DND-41 (cell line): Measurements from ENCODE around the gene GALNT12.

Source experiments
- ATAC-seq: fragments of 200-7000 bp; cut with Tn5 transposase; 3 replicates; pipeline ENCODE4 v1.9.1; 2021; ENCODE audit warnings: low read depth; ENCODE audit not compliant: insufficient read depth
- DNase-seq: peaks from one replicate; pipeline ENCODE4 v3.0.0-alpha.2; 2020
- H2AFZ ChIP-seq: 2 replicates; pipeline ENCODE4 v1.6.0; 2012; ENCODE audit warnings: low read depth, low read length
- H3K27ac ChIP-seq: 2 replicates; pipeline ENCODE4 v1.5.1; 2012; ENCODE audit warnings: low read length, inconsistent platforms
- H3K27me3 ChIP-seq: fragments of 200-600 bp; sonication (generic); 2 replicates; pipeline ENCODE4 v1.6.0; 2012; ENCODE audit warnings: low read length, mild to moderate bottlenecking, inconsistent platforms; ENCODE audit not compliant: insufficient read depth, poor library complexity
- H3K36me3 ChIP-seq: 2 replicates; pipeline ENCODE4 v1.5.1; 2012; ENCODE audit warnings: low read length, inconsistent platforms; ENCODE audit not compliant: insufficient read depth
- H3K4me1 ChIP-seq: 2 replicates; pipeline ENCODE4 v1.5.1; 2012; ENCODE audit warnings: mild to moderate bottlenecking, low read length; ENCODE audit not compliant: insufficient read depth
- H3K4me2 ChIP-seq: 2 replicates; pipeline ENCODE4 v1.6.0; 2012; ENCODE audit warnings: mild to moderate bottlenecking, moderate library complexity, low read length, inconsistent platforms; ENCODE audit not compliant: insufficient read depth
- H3K4me3 ChIP-seq, 2 experiments: fragments of 200-600 bp in 1 of 2; shearing (Covaris generic) in 1 of 2; 2 replicates each; pipeline ENCODE4 v1.5.1; 2012 to 2016; ENCODE audit warnings: inconsistent platforms in 2 of 2, low read length in 2 of 2, mild to moderate bottlenecking in 2 of 2, low read depth in 1 of 2, moderate library complexity in 1 of 2
- H3K79me2 ChIP-seq: 2 replicates; pipeline ENCODE4 v1.6.0; 2012; ENCODE audit warnings: low read length, inconsistent platforms; ENCODE audit not compliant: insufficient read depth
- H3K9ac ChIP-seq: 2 replicates; pipeline ENCODE4 v1.6.0; 2012; ENCODE audit warnings: low read depth, mild to moderate bottlenecking, inconsistent platforms, low read length, moderate library complexity
- H3K9me3 ChIP-seq: 2 replicates; pipeline ENCODE4 v1.5.1; 2012; ENCODE audit warnings: low read length, moderate library complexity, mild to moderate bottlenecking, inconsistent platforms; ENCODE audit not compliant: insufficient read depth, severe bottlenecking
- H4K20me1 ChIP-seq: 2 replicates; pipeline ENCODE4 v1.6.0; 2012; ENCODE audit warnings: low read length; ENCODE audit not compliant: insufficient read depth
- CTCF ChIP-seq: IDR thresholded peaks from 2 replicates; pipeline ENCODE4 v1.5.1; 2012; ENCODE audit warnings: borderline replicate concordance, low read length, moderate library complexity, mild to moderate bottlenecking; ENCODE audit not compliant: poor library complexity, severe bottlenecking; ENCODE audit errors: extremely low read depth
- EZH2 ChIP-seq: IDR thresholded peaks from 3 replicates; pipeline ENCODE4 v1.6.1; 2012; ENCODE audit warnings: borderline replicate concordance, low read depth, mild to moderate bottlenecking, moderate library complexity, low read length, inconsistent platforms; ENCODE audit not compliant: severe bottlenecking

The GALNT12 gene

DNA sequence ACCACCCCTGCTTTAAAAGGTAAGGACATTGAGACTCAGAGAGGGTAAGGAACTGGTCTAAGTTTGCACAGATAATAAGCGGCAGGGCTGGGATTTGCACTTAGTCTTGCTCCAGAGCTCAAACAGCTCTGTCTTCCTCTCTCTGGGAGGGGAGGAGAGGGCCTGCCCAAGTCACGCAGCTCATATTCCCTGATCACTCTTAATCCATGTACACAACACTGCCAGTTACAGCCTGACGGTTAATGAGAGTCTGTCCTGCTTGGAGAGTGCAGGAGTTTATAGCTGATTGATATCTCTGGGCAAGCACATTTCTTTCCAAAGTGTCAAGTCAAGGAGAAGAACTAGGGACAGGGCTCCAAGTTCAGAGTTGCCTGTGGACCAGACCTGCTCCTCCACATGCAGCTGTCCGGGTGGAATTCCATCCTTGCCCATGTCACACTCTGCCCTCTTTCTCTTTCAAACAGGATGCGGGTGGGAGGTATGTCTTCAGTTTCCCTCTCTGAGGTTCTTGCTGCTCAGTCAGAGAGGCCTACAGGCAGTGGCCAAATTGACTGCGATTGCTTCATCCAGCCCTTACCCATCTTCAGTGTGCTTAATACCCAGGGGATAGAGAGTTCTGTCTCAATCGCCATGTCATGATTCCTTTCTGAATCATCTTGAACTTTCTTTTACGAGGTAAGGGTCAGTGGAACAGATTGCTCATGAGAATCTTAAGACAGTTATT is 54.5 kb downstream of the GALNT12 start:
- Histone ChIP-seq H2AFZ (no peak overlapping the region), H3K27me3 (no peaks in the 10 kb centered on the region), H3K36me3 (no peaks in the 10 kb centered on the region), H3K9ac (no peak overlapping the region), H4K20me1 (no peaks in the 10 kb centered on the region), H3K4me3 (no peak overlapping the region), H3K79me2 (no peaks in the 10 kb centered on the region), H3K4me1 (no peaks in the 10 kb centered on the region), H3K9me3 (no peaks in the 10 kb centered on the region), H3K4me2 (no peak overlapping the region), H3K27ac (no peak overlapping the region)
- no peak for ATAC-seq
- TF ChIP-seq EZH2, result no peak
- no peak for TF ChIP-seq CTCF
- no peak for DNase-seq

DNA sequence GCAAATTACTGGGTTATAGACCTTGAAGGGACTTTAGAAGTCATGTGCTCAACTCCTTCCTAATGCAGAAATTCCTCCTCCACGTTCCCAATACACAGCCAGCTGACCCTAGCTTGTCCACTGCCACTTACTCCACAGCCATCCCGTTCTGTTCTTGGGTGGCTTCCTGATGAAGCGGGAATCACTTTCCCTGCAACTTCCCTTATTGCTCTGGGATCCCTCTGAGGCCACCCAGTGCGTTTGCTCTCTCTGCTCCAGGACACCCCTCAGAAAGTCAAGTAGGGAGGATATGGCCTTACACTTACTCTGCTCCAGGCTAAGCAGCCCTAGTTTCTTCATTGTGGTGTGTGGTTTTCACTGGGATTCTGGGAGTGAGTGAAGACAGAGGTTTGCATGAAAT is 55.5 kb downstream of the GALNT12 start:
- H3K27ac ChIP-seq, result no peak overlapping the region
- no peak overlapping the region for H3K4me3 ChIP-seq
- no peaks in the 10 kb centered on the region for H3K36me3 ChIP-seq
- no peaks in the 10 kb centered on the region for H3K79me2 ChIP-seq
- ATAC-seq (no peak), DNase-seq (no peak)
- H3K9me3 ChIP-seq, result no peaks in the 10 kb centered on the region
- H3K27me3 ChIP-seq, result no peaks in the 10 kb centered on the region
- H2AFZ ChIP-seq, result no peak overlapping the region
- no peak overlapping the region for H3K9ac ChIP-seq
- H4K20me1 ChIP-seq, result no peaks in the 10 kb centered on the region
- H3K4me2 ChIP-seq, result no peak overlapping the region
- TF ChIP-seq EZH2, result no peak
- TF ChIP-seq CTCF, result no peak
- H3K4me1 ChIP-seq, result no peaks in the 10 kb centered on the region

DNA sequence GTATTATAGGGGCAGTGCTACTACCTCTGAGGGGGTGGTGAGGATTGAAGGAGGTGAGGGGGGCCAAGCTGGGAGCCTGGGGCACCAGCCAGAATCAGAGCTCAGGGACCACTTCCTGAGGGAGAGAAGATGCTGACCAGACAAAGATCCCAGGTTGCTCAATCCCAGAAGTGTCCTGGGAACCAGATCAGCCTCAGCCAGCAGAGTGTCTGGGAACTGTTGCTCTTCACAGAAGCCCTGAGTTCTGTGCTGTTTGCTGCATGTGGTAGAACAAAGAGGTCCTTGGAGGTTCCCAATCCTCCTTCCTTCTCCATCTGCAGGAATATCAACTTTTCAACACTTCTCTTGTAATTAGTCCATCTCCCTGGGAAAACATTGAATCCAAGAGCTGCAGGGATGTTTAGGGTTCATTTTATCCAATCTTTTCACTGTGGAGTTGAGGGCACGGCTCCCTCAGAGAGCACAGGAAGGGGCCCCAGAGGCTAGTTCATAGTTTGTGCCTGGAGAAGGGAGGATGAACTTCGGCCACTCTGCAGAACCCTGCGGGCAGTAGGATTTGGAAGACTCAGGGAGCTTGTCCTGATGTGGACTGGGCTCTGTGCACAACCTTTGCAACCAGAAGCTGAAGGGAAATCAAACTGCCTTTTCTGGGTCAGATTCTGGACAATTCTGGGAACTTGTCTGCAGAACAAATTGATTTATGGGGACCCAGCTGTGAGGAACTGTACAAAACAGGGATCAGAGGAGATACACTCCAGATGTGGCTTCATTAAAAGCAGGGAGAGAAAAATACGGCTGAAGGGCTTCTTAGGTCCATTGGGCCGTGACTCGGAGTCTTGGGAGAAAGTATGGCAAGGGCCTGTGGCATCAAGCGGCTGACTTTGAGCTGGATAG is 57.1 kb downstream of the GALNT12 start:
- no peak overlapping the region for H3K27ac ChIP-seq
- no peaks in the 10 kb centered on the region for H3K9me3 ChIP-seq
- ATAC-seq (no peak), DNase-seq (no peak)
- no peaks in the 10 kb centered on the region for H3K79me2 ChIP-seq
- H3K4me3 ChIP-seq, result no peak overlapping the region
- no peaks in the 10 kb centered on the region for H3K27me3 ChIP-seq
- H2AFZ ChIP-seq, result no peak overlapping the region
- H3K36me3 ChIP-seq, result no peaks in the 10 kb centered on the region
- TF ChIP-seq EZH2, result no peak
- TF ChIP-seq CTCF, result no peak
- H3K4me2 ChIP-seq, result no peak overlapping the region
- H3K9ac ChIP-seq, result no peak overlapping the region
- no peaks in the 10 kb centered on the region for H3K4me1 ChIP-seq
- H4K20me1 ChIP-seq, result no peaks in the 10 kb centered on the region
